NCI-H187 treated with DMSO at 0.1 percent for 48 hours (cell line): ENCODE measurements around the gene TPX2.

ENCODE experiments used
- DNase-seq: peaks from one replicate; lab custom pipeline; 2025; lab: John Stamatoyannopoulos, UW

TPX2 gene

DNA sequence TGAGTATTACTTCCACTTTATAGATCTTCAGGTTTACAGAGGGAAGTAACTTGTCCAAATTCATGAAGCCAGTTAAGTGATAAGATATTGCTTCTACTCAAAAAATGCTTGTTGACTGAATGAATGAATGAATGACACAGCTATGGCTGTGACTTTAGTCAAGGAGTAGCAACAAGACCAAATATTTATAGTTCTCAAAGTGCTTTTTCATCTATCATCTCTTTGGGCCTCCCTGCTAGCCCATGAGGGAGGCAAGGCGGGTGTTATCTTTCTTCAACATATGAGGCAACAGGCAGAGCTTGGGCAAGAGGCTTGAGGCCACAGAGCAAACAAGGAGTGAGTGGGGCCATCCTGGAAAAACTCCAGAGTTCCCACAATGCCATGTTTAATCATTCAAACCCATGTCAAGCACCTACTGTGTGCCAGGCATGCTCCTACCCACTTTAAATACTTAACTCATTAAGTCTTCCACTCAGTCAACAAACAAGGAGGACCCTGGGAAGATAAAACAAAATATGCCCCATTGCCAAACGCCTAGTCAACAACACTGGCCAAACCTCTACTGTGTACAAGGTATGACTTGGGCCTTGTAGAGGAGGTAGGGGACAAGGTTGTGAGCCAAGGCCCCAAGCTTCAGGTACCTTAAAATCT lies 32.4 kb upstream of the TPX2 start:
- no peak for DNase-seq

GRCh38 chr20:31707258-31707615 lies 31.9 kb upstream of the TPX2 start:
- DNase-seq = no peak

- DNase-seq = peak; percentile 86
These were observed 30.9 kb upstream of the TPX2 start for GRCh38 chr20:31707994-31708735.

DNA sequence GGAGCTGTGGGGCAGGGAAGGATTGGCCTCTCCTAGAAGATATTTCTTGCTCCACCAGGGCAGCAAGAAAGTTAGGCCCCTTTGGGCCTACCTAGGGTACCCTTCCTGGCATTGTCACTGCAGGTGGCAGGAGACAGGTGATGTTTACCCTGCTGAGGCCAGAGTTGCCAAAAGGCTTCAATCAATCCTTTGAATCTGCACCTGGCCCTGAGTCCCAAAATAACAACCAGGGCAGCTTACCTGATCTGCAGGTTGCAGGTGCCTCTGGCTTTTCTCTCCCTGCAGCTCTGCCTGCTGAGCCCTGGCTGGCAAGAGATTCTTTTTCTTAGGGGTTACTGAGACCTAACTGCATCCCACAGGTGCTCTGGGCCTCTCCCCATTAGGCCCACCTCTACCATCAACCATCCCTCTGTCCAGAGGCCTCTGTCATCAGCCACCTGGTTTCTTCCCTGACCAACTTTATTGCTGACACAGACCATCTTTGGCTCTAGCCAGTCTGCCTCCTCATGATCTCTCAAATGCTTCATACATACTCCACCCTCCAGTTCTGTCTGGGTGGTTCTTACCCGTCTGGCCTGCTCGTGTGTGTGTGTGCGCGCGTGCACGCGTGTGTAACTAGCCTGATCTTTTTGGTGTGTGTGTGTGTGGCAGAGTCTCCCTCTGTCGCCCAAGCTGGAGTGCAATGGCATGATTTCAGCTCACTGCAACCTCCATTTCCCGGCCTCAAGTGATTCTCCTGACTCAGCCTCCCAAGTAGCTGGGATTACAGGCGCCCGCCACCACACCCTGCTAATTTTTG lies 30.2 kb upstream of the TPX2 start:
- DNase-seq = peak; percentile 83

- DNase-seq = no peak
These were observed 29.2 kb upstream of the TPX2 start for GRCh38 chr20:31709939-31710338.

DNA sequence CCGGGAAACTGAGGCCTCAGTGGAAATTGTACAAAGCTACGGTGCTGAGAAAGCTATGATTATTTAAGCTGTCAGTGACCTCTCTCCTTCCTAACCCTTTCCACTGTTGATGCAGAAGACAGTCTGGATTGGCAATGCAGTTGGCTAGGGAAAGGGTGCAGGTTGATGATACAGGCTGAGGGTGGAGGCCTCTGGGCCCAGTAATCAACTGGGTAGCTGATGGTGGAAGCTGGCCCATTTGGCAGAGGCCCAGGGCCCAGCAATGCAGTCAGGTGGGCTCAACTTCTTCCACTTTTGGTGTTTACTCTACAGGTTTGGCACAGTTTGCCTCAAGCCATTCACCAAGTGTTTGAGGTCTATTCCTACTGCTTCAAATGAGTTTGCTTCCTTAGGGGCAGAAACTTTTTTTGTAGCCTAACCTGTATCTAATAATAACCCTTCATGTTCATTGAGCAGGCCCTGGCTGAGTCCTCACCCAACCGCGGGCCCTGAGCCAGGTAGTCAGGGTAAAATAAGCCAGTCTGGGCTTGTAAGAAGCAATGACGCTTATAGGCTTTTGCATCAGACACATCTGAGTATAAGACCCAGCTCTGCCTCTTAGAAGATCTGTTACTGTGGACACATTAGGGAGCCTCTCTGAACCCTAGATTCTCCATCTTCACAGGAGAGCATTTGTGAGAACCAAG lies 28.5 kb upstream of the TPX2 start:
- no peak for DNase-seq

DNA sequence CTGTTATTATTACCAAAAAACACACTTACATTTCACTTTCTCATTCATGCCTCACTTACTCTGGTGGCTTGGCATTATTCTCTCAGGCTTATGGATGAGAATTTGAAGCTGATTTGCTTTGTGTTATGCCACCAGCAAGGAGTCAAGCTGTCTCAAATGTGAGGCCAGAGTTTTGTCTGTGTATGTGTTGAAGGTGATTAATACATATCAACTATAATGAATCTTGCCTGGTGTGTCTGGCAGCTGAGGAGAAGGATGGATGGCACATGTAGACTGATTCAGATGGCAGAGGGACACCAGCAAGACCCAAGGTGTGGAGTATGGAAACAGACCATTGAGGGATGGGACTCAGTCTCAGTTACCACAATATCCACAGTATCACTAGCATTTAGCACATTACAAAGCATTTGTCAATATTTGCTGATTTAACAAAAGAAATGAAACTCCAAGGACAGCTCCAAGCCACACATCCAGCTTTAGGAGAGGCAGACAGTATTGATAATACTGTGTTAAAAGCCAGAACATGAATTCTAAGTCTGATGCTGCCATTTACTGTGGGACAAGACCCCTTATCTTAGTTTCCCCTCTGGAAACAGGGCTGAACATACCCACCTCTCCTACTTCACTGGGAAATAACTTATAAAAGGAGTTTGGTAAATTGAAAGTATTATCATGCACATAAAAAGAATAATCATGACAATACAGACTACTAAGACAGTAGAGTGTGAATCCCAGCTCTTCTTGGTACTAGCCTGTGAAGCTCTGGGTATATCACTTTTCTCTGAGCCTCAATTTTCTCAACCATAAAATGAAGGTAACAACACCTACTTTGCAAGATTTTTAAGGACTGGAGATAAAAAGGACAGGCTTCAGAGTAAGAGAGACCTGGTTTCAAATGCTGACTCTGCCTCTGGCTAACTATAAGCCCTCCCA lies 27.6 kb upstream of the TPX2 start:
- DNase-seq = no peak

DNA sequence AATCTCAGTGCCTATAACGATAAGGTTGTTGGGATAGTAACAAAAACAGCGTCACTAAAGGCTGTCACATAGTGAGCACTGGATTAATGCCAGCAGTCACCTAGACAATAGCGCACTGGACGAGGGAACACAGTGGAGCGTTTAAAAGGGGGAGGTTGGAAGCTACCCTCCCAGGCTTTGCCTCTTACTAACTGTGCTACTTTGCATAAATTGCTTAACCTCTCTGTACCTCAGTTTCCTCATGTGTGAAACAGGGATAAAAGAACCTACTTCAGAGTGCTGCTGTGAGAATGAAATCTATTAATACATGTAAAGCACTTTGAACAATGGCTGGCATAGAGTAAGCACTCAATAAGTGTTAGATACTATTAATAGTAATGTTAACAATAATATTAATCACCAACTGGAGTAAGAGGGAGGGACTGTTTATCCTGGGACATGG lies 27.0 kb upstream of the TPX2 start:
- no peak for DNase-seq

GRCh38 chr20:31712564-31713311 lies 26.4 kb upstream of the TPX2 start:
- DNase-seq = no peak

- DNase-seq = no peak
These were observed 25.5 kb upstream of the TPX2 start for GRCh38 chr20:31713312-31714273.

DNA sequence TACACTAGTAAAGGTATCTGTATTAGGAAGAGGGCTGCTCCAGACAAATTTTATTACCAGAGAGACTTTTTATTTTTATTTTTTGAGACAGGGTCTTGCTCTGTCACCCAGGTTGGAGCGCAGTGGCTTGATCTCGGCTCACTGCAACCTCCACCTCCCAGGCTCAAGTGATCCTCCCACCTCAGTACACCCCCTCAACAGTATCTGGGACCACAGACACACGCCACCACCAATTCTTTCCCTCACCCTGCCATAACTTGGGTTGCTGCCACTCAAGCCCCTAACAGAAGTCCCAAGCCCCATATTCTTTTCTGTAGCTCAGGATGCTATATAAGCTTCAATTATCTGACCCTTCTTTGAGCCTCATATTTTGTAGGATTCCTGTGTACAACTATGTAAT lies 23.3 kb upstream of the TPX2 start:
- DNase-seq = no peak

GRCh38 chr20:31716351-31716750 lies 22.7 kb upstream of the TPX2 start:
- no peak for DNase-seq

- DNase-seq = no peak
These were observed 22.1 kb upstream of the TPX2 start for GRCh38 chr20:31716818-31717477.

DNA sequence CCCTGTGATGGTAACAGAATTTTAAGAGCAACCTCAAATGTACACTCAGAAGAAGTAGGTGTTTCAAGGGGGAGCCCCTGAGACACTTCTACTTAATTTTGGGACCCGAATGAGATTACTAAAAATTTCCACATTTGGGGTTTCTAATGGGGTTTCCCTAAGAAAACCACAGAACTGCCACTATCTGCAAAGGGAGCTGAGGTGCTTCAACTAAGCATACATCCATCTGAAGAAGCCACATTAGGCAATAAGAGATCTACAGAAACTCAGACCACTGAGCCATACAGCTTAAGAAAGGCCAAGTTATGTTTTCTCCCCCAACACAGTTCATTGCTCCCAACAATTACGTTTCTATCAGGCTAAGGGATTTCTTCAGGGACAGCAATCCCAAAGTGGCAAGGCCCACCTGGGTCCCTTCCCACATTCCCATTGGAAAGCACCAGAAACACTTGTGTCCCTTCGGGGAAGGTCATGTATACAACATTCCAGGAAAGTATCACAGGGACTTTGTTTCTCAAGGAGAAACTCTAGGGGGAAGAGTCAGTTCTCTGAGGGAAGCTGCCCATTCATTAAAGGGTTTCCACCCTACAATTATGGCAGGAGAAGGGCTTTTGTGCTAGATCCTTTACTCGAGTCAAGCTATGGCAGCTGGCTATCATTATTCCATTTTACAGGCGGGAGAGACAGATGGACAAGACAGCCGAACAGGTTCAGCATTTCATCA lies 21.4 kb upstream of the TPX2 start:
- no peak for DNase-seq

GRCh38 chr20:31718952-31719643 lies 20.0 kb upstream of the TPX2 start:
- DNase-seq = no peak

DNA sequence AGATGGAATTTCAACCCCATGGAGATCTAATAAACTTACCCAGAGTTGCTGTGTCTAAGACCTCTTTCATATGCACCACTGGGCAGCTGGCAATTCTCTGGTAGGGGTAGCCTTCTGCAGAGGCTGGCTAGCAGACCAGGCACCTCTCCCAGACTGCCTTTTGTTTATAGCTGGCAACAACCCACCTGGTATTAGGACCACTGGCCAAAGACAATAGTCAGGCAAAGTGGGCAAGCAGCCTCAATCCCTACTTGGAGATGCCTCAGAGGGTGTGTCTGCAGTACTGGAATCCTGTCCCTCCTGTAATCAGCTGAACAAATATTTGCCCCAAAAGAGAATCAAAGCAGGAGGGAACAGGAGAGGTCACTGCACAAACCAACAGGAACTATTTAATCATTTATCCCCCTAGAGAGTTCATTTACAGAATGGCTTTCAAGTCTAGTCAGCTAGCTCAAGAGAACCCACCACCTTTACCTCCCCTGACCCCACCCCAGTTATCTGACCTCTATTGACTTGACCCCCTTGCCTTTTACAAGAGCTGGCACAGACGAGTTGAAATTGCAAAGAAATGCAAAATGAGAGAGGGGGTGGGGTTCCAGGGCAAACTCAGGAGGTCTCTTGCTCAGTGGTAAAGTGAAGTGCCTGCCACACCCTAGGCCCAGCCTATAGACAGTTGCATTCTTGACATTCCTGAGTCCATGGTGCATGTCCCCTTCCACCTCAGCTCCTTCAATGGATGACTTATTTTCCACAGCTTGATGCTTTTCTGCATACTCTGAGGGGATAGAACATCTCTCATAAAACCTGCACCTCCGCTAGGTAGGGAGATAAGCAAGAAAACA lies 19.2 kb upstream of the TPX2 start:
- DNase-seq = no peak
